Mucosa of descending colon (tissue), 3 donors: ENCODE results near the gene UPK3BL2. TPM values are rescaled to one million over a fixed set of nuclear protein-coding genes. Genes with fewer than 3 reads are reported as not detected.
"Not testable (repeated sequence)": the region's sequence is repeated elsewhere in the genome, so short reads cannot be mapped to it uniquely, and the experiment has no call there.

Experiments
- ATAC-seq: fragments of 200-7000 bp; cut with Tn5 transposase; one replicate; pipeline ENCODE4 v1.9.1; 2020; ENCODE audit warnings: mild to moderate bottlenecking, moderate library complexity
- DNase-seq, 3 donors: peaks; one replicate each; pipeline ENCODE4 v3.0.0-alpha.2; 2020
- H3K36me3 ChIP-seq: fragments of 200-600 bp; one replicate; pipeline ENCODE4 v1.8.0; 2021; ENCODE audit warnings: low read depth, mild to moderate bottlenecking
- H3K4me1 ChIP-seq: fragments of 200-600 bp; one replicate; pipeline ENCODE4 v1.8.0; 2021; ENCODE audit warnings: low read depth, mild to moderate bottlenecking
- H3K4me3 ChIP-seq: fragments of 200-600 bp; one replicate; pipeline ENCODE4 v1.8.0; 2021; ENCODE audit warnings: mild to moderate bottlenecking
- H3K9me3 ChIP-seq: fragments of 200-600 bp; one replicate; pipeline ENCODE4 v1.8.0; 2021; ENCODE audit warnings: mild to moderate bottlenecking
- intact Hi-C, 2 donors: fragments of 100-400 bp; cut with DNase I in 1 of 2; cut with micrococcal nuclease in 1 of 2; formaldehyde crosslinking; loops; one replicate each; pipeline versions ENCODE4 v1.11.0 to v1.11.1; 2022; cut with DNase I, micrococcal nuclease
- long read RNA-seq, 2 donors: library from polyadenylated mRNA; unstranded; transcript quantifications; one replicate each; pipeline ENCODE4 v2.0.0, GENCODE V29; 2019 to 2021
- total RNA-seq, 3 donors: library from RNA; stranded (reverse); fragmentation: NEBNext Ultra II Directional in 2 of 3; extraction: Animal tissue kit (Norgen Biotek cat#: 25700) in 2 of 3; gene quantifications; one replicate each; pipeline versions ENCODE4 v1.2.1 to v1.2.4, GENCODE V29; 2021 to 2023
- donor health status: DM: no; HTN: no; CAD: no; lungs with moderate emphysema.
- donor health status: DM: no; HTN: no; CAD: no.
- donor health status: DM: no; HTN: yes; CAD: no.

The UPK3BL2 gene, protein sequence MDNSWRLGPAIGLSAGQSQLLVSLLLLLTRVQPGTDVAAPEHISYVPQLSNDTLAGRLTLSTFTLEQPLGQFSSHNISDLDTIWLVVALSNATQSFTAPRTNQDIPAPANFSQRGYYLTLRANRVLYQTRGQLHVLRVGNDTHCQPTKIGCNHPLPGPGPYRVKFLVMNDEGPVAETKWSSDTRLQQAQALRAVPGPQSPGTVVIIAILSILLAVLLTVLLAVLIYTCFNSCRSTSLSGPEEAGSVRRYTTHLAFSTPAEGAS
- 10 to 100 TPM in 2 of 3 donors, 1 to 10 TPM in 1; 9.7 to 23.9 (median 18.7) TPM for total RNA-seq
- long read RNA-seq, donor 1, result 0 reads
- long read RNA-seq, donor 2, partial matches to known transcripts, result 0 of 2 reads
- long read RNA-seq, donor 2, other reads (novel, unspliced or antisense), result 0 of 2 reads

DNA sequence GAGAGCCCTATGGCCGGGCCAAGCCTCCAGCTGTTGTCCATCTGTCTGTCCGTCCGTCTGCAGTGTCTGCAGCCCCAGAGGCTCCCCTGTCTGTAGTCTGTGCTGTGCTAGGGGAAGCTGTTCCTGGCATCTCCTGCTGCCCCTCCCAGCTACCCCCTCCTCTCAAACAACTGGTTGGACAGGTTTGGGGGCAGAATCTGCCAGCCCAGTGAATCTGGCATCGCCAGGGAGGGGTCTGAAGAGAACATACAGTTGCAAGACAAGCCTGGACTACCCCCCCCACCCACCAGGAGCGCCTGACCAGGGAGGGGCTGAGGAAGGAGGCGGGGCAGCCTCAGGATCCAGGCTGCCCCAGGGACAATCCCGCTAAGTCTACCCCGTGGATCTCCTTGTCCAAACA is at the start of gene UPK3BL2:
TSS of gene UPK3BL2 (minus strand) at position 101 of the 400 bp plus-strand sequence. CDS start at position 41, 60 bp downstream.
- DNase-seq, result not testable (repeated sequence)

DNA sequence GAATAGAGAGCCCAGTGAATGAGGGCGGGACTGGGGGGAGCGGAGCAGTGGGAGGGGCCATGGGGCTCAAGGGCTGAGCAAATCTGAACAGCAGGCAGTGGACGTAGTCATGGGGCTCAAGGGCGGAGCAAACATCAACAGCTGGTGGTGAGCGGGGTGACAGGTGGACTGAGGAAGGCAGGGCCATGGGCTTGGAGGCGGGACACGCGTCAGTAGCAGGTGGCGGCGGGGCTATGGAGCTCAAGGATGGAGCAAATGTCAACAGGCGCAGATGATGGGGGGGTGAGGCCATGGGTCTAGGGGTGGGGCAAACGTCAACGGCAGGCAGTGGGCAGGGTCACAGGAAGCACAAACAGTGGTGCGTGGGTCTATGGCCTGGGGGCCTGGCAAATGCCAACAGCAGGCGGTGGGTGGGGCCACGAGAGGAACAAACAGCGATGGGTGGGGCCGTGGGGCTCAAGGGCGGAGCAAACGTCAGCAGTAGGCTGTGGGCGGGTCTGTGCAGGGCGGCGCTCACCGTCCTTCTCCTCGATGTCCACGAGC is 49.1 kb upstream of the UPK3BL2 start:
- H3K4me1 ChIP-seq, intact Hi-C loops, H3K9me3 ChIP-seq, H3K4me3 ChIP-seq, H3K36me3 ChIP-seq: not testable (repeated sequence)
- peak; percentile 81 for ATAC-seq
- peak; percentile 82 to 88 (median 88) for DNase-seq

More for the DNA sequence above, at the start of gene UPK3BL2:
- H3K36me3 ChIP-seq, H3K4me3 ChIP-seq, H3K9me3 ChIP-seq, ATAC-seq, intact Hi-C loops, H3K4me1 ChIP-seq: not testable (repeated sequence)

DNA sequence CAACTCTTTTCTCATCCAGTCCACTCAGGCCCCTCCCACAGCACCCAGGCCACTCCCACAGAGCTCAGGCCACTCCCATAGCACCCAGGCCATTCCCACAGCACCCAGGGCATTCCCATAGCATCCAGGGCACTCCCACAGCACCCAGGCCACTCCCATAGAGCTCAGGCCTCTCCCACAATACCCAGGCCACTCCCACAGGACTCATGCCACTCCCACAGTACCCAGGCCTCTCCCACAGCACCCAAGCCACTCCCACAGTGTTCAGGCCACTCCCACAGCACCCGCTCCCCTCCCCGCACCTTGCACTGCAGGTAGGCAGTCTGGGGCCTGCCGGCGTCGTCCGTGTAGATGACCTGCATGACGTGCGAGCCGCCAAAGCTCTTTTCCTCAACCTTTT is 46.4 kb upstream of the UPK3BL2 start:
- peak; percentile 74 for ATAC-seq
- H3K4me1 ChIP-seq, H3K9me3 ChIP-seq, intact Hi-C loops, DNase-seq, H3K36me3 ChIP-seq, H3K4me3 ChIP-seq: not testable (repeated sequence)

DNA sequence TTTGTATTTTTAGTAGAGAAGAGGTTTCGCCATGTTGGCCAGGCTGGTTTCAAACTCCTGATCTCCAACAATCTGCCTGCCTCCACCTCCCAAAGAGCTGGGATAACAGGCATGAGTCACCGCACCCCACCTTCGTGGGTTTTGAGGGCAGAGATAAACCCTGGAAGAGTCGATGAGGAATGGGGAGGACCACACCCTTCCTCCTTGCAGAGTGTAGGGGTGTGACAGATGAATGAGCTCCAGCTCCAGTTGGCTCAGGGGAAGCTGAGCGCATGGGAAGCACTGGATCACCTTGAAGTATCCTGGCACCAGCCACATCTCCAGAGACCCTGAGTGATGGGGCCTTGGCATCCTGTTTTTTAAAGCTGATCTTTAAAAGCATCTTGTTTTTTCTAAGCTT is 40.0 kb upstream of the UPK3BL2 start:
- DNase-seq, H3K4me1 ChIP-seq, H3K4me3 ChIP-seq, H3K36me3 ChIP-seq, intact Hi-C loops, H3K9me3 ChIP-seq: not testable (repeated sequence)
- ATAC-seq, result peak; percentile 13

DNA sequence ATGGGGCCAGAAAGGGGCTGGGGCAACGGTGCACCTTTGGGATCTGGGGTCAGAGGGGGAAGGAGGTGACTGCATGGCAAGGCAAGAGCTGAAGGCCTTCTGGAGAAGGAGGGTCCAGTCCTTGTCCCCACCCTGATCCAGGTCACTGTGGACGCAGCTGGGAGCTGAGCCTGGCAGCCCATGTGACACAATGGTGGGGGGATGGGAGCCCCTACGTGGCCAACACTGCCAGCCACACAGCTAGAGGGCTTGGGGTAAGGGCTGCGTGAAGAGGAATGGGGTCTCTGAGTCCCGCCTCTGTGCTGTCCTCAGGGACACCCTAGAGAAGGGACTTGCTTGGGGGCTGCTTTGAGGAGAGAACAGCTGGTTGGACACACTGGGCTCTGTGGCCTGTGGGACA is 38.2 kb upstream of the UPK3BL2 start:
- H3K36me3 ChIP-seq, H3K9me3 ChIP-seq, H3K4me1 ChIP-seq, intact Hi-C loops, DNase-seq, H3K4me3 ChIP-seq, ATAC-seq: not testable (repeated sequence)

DNA sequence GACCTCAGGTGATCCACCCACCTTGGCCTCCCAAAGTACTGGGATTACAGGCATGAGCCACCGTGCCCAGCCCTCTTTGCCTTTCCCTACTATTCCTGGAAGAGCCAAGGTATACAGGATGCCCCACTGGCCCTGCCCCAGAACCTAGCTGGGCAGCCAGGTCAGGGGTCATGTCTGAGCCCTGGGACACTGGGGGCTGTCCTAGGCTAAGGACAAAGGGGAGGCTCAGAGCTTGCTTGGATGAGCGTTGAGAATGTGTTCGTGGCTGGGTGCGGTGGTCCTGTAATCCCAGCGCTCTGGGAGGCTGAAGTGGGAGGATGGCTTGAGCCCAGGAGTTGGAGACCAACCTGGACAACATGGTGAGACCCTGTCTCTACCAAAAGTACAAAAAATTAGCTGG is 35.0 kb upstream of the UPK3BL2 start:
- peak in 1 of 3 donors; percentile 23 for DNase-seq
- not testable (repeated sequence) for H3K4me1 ChIP-seq, ATAC-seq

DNA sequence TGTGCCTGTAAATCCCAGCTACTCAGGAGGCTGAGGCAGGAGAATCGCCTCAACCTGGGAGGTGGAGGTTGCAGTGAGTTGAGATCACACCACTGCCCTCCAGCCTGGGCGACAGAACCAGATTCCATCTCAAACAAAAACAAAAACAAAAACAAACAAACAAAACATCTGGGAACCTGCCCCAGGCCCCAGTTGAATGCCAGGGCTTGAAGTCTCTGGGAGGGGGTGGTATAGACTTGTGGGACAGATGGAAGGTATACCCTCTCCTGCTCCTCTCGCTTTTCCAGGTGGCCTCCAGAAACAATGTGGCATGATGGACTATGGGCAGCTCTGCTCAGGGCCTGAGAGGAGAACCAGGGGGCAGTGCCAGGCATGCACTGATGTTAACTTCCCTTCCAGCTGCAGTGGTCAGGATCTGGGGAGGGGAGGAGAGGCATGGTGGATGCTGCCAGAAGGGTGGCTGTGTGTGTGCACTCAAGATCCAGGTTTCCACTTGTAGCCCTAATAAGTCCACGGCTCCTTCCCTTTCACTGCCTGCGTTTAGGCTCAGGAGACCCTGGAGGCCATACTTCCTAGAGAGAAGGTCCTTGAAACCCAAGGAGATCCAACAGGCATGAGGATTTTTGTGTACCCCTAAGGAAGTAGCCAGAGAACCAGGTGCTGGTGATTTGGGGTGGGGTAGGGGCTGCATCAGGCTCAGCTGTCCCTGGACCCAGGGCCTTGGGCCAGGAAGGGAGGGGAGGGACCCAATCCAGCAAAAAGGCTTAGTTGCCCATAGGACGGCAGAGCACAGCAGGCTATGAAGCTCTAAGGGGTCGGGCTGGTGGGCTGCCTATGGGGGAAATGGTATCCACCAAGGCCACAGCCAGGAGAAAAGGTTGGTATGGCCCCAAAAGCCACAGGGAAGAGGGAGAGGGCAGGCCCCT is 34.1 kb upstream of the UPK3BL2 start:
- ATAC-seq, intact Hi-C loops, H3K4me3 ChIP-seq, H3K4me1 ChIP-seq, H3K9me3 ChIP-seq, H3K36me3 ChIP-seq: not testable (repeated sequence)
- peak in 1 of 3 donors; percentile 5 for DNase-seq

More for the DNA sequence above, 35.0 kb upstream of the UPK3BL2 start:
- H3K36me3 ChIP-seq, H3K9me3 ChIP-seq, intact Hi-C loops, H3K4me3 ChIP-seq: not testable (repeated sequence)

DNA sequence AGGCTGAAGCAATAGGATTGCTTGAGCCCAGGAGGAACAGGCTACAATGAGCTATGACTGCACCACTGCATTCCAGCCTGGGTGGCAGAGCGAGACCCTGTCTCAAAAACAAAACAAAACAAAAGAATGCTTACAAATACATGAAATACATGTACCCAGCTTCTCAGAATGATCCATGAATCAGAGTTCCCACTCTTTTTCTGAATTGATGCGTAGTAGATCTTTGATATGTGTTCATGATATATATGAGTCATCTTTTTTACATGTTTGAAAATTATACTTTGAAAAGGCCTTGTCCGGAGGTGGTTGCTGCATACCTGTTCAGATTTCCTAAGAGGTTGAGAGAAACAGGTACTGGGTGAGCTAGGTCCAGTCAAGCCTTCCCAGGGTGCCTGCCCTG is 32.9 kb upstream of the UPK3BL2 start:
- H3K4me1 ChIP-seq, intact Hi-C loops, DNase-seq, H3K4me3 ChIP-seq, H3K36me3 ChIP-seq, ATAC-seq, H3K9me3 ChIP-seq: not testable (repeated sequence)

DNA sequence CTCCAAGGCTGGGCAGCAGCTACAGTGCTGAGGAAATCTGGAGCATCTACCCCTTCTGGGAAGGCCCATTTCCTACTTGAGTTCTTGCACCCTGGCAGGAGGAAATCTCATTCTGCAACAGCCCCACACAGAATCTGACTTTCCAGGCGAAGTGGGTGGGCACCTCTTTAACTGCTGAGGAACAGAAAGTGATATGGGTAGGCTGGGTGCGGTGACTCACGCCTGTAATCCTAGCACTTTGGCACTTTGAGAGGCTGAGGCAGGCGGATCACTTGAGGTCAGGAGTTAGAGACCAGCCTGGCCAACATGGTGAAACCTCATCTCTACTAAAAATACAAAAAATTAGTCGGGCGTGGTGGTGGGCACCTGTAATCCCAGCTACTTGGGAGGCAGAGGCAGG is 31.1 kb upstream of the UPK3BL2 start:
- H3K36me3 ChIP-seq, DNase-seq, H3K4me3 ChIP-seq, ATAC-seq, intact Hi-C loops, H3K4me1 ChIP-seq, H3K9me3 ChIP-seq: not testable (repeated sequence)
